Activated CD8-positive, alpha-beta T cell treated with anti-CD3 and anti-CD28 coated beads for 36 hours (primary cell): ENCODE results near the gene CDH23. TPM values are rescaled to one million over a fixed set of nuclear protein-coding genes. Genes with fewer than 3 reads are reported as not detected.

Experiments
- ATAC-seq: fragments of 200-7000 bp; cut with Tn5 transposase; one replicate; pipeline ENCODE4 v1.10.0; 2021; ENCODE audit warnings: mild to moderate bottlenecking, moderate library complexity
- CTCF ChIA-PET: fragments of 350-600 bp; sonication (Branson Sonifier 250); formaldehyde crosslinking; loops from one replicate; lab custom pipeline; 2021; ENCODE audit warnings: antibody characterized with exemption; lab: Charles Lee
- POLR2A ChIA-PET: fragments of 350-600 bp; sonication (Branson Sonifier 250); formaldehyde crosslinking; loops from one replicate; lab custom pipeline; 2021; ENCODE audit warnings: antibody characterized with exemption; lab: Charles Lee
- DNase-seq: peaks from one replicate; pipeline ENCODE4 v3.0.0-alpha.2; 2020
- H3K27ac Mint-ChIP-seq: one replicate; pipeline ENCODE4 v1.8.0; 2021; ENCODE audit warnings: mild to moderate bottlenecking, mixed read lengths
- H3K27me3 Mint-ChIP-seq: one replicate; pipeline ENCODE4 v1.8.0; 2021; ENCODE audit warnings: mixed read lengths
- H3K36me3 Mint-ChIP-seq: one replicate; pipeline ENCODE4 v1.8.0; 2021; ENCODE audit warnings: low read depth, mixed read lengths
- H3K4me1 Mint-ChIP-seq: one replicate; pipeline ENCODE4 v1.8.0; 2021; ENCODE audit warnings: low read depth, mixed read lengths
- H3K4me3 Mint-ChIP-seq: one replicate; pipeline ENCODE4 v1.8.0; 2021; ENCODE audit warnings: mild to moderate bottlenecking, moderate library complexity, mixed read lengths
- H3K9me3 Mint-ChIP-seq: one replicate; pipeline ENCODE4 v1.8.0; 2021; ENCODE audit warnings: mixed read lengths
- CTCF ChIP-seq: fragments of 200-600 bp; IDR thresholded peaks from one replicate; pipeline ENCODE4 v1.8.0; 2022; ENCODE audit warnings: antibody characterized with exemption, mild to moderate bottlenecking
- intact Hi-C: fragments of 100-400 bp; cut with micrococcal nuclease; formaldehyde crosslinking; loops from one replicate; pipeline ENCODE4 v1.10.0; 2022
- total RNA-seq, 2 experiments: library from RNA; stranded (reverse); gene quantifications; one replicate each; pipeline ENCODE4 v1.2.3, GENCODE V29; 2021

The CDH23 gene
- total RNA-seq, 2 experiments from 2014 or later, result 2.4 to 2.7 TPM

GRCh38 chr10:71638822-71639719, 242.4 kb downstream of the CDH23 start:
- ATAC-seq, result no peak
- intact Hi-C loops, result no loop called here
- POLR2A ChIA-PET, result no interaction called here
- H3K36me3 Mint-ChIP-seq, result no peaks in the 10 kb centered on the region
- DNase-seq, result no peak
- no peak for TF ChIP-seq CTCF
- H3K4me1 Mint-ChIP-seq, result peaks cover 2% of the 10 kb centered on the region
- no peaks in the 10 kb centered on the region for H3K9me3 Mint-ChIP-seq
- H3K27me3 Mint-ChIP-seq, result no peaks in the 10 kb centered on the region
- H3K4me3 Mint-ChIP-seq, result no peak overlapping the region
- CTCF ChIA-PET, result interaction anchor here (0.6 to 2.4 kb wide), 4 partner anchors 9 to 129 kb away, joined by 3 to 11 read pairs (median 5); no protein-coding TSS in a partner anchor
- no peak overlapping the region for H3K27ac Mint-ChIP-seq

GRCh38 chr10:71640607-71641006, 243.9 kb downstream of the CDH23 start:
- Mint-ChIP-seq H3K36me3 (no peaks in the 10 kb centered on the region), H3K4me3 (no peak overlapping the region), H3K9me3 (no peaks in the 10 kb centered on the region), H3K27ac (no peak overlapping the region), H3K27me3 (no peaks in the 10 kb centered on the region), H3K4me1 (peaks cover 2% of the 10 kb centered on the region)
- intact Hi-C loops, result no loop called here
- ATAC-seq, result no peak
- no peak for DNase-seq
- ChIA-PET POLR2A (no interaction called here), CTCF (interaction anchor here (0.7 to 1.9 kb wide), 7 partner anchors 31 to 256 kb away, joined by 3 to 7 read pairs (median 3); partner anchors contain the start of gene VSIR)
- no peak for TF ChIP-seq CTCF

- no peak for ATAC-seq
- Mint-ChIP-seq H3K36me3 (no peaks in the 10 kb centered on the region), H3K27ac (no peak overlapping the region), H3K4me1 (peaks cover 2% of the 10 kb centered on the region), H3K4me3 (no peak overlapping the region), H3K27me3 (no peaks in the 10 kb centered on the region), H3K9me3 (no peaks in the 10 kb centered on the region)
- no peak for TF ChIP-seq CTCF
- ChIA-PET POLR2A (no interaction called here), CTCF (interaction anchor here (0.9 to 1.5 kb wide), 4 partner anchors 32 to 257 kb away, joined by 3 to 4 read pairs (median 4); no protein-coding TSS in a partner anchor)
- no peak for DNase-seq
- intact Hi-C loops, result no loop called here
Observed at GRCh38 chr10:71641449-71641848, 244.7 kb downstream of the CDH23 start.

GRCh38 chr10:71641986-71642385, 245.3 kb downstream of the CDH23 start:
- no peak for ATAC-seq
- peaks cover 2% of the 10 kb centered on the region for H3K4me1 Mint-ChIP-seq
- ChIA-PET CTCF (interaction anchor here (1.2 kb wide), 1 partner anchor 55 kb away, joined by 3 read pairs; no protein-coding TSS in a partner anchor), POLR2A (no interaction called here)
- H3K27me3 Mint-ChIP-seq, result no peaks in the 10 kb centered on the region
- no peaks in the 10 kb centered on the region for H3K36me3 Mint-ChIP-seq
- H3K4me3 Mint-ChIP-seq, result no peak overlapping the region
- intact Hi-C loops, result no loop called here
- no peak overlapping the region for H3K27ac Mint-ChIP-seq
- no peak for TF ChIP-seq CTCF
- H3K9me3 Mint-ChIP-seq, result no peaks in the 10 kb centered on the region
- no peak for DNase-seq

GRCh38 chr10:71643904-71644303, 247.2 kb downstream of the CDH23 start:
- Mint-ChIP-seq H3K9me3 (no peaks in the 10 kb centered on the region), H3K36me3 (no peaks in the 10 kb centered on the region), H3K27me3 (no peaks in the 10 kb centered on the region), H3K27ac (no peak overlapping the region), H3K4me3 (no peak overlapping the region), H3K4me1 (no peaks in the 10 kb centered on the region)
- POLR2A ChIA-PET, result no interaction called here
- intact Hi-C loops, result no loop called here
- no peak for ATAC-seq
- no peak for TF ChIP-seq CTCF
- no peak for DNase-seq
- CTCF ChIA-PET, result no interaction called here
